ENCODE measurements around the gene ERF. TPM values are rescaled to one million over a fixed set of nuclear protein-coding genes. Genes with fewer than 3 reads are reported as not detected.
A peak's percentile ranks its signal among the peaks of the same experiment; 100 is the strongest.

ERF gene
- total and polyA plus RNA-seq, 3 experiments from 2014 or later, result 5.1 to 64.7 (median 58.7) TPM

DNA sequence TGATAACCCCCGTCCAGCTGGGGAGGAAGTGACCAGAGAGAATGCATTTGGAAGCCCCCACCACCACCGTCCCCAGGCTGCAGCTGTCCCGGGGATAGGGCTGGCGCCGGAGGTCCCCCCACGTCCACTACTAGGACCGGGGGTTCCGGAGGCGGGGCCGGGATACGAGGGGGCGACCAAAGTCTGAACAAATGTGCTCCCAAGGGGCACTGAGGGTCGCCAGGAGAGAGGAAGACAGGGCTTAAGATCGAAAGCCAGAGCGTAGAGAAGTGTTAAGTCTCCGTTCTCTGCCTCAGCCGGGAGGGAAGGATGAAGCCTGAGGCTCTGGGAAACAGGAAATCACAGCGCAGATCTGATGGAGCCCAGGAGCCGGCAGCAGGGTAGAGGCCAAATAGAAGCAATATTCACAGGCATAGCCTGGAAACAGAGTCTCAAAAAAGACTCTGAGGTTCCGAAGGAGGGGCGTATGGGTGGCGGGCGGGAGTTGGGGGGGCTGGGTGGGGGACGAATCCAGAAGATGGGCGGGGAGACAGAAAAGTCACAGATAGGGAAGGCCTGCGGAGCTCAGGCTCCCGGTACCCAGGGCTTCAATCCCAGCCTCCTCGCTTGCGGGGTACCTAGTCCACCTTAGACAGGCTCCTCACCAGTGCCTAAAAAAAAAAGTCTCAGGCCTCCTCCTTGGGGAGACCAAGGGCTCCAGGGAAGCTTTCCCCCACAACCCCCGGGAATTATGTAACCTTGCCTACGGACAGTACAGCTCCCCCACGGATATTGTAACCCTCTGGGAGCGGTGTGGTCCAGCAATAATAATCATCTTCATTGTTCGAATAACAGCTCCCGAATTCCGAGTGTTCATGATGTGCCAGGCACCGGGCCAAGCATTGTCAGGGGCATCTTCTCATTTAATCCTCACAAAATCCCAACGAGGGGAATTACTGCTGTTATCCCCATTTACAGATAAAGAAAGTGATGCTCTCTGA is 1.1 kb upstream of the ERF start:
- Mint-ChIP-seq H3K27me3 (peaks cover 0 to 9% of the 10 kb centered on the region in 2 donors), H3K4me1 (peaks cover 21 to 29% (median 27%) of the 10 kb centered on the region in 3 donors), H3K36me3 (peaks cover 0 to 2% (median 0%) of the 10 kb centered on the region in 3 donors), H3K27ac (peak overlapping the region; percentile 40 to 91 (median 80)), H3K9me3 (peaks cover 0 to 1% (median 0%) of the 10 kb centered on the region in 5 donors), H3K4me3 (peak overlapping the region; percentile 67 to 94 (median 81))
- POLR2A ChIA-PET, result interaction anchor here (0.6 to 1.0 kb wide), 3 partner anchors 13 to 141 kb away, joined by 3 to 4 read pairs (median 3); no protein-coding TSS in a partner anchor
- no peaks in the 10 kb centered on the region for H3K27me3 ChIP-seq (ENCODE audit: insufficient read depth, low read length, poor library complexity, severe bottlenecking)
- peak in 1 of 5 donors; percentile 50 for DNase-seq
- no peaks in the 10 kb centered on the region for H3K36me3 ChIP-seq (ENCODE audit: insufficient read depth, low read length)
- H3K4me1 ChIP-seq (ENCODE audit: insufficient read depth, low read length), result peaks cover 27% of the 10 kb centered on the region
- CTCF ChIA-PET, result interaction anchor here (0.8 to 1.5 kb wide), 6 partner anchors 11 to 124 kb away, joined by 3 to 5 read pairs (median 4); partner anchors contain the start of gene POU2F2
- peak overlapping the region; percentile 57 for H3K27ac ChIP-seq (ENCODE audit: low read depth, low read length)
- no peaks in the 10 kb centered on the region for H3K9me3 ChIP-seq (ENCODE audit: low read length)
- peak overlapping the region; percentile 66 for H3K4me3 ChIP-seq (ENCODE audit: low read length)

DNA sequence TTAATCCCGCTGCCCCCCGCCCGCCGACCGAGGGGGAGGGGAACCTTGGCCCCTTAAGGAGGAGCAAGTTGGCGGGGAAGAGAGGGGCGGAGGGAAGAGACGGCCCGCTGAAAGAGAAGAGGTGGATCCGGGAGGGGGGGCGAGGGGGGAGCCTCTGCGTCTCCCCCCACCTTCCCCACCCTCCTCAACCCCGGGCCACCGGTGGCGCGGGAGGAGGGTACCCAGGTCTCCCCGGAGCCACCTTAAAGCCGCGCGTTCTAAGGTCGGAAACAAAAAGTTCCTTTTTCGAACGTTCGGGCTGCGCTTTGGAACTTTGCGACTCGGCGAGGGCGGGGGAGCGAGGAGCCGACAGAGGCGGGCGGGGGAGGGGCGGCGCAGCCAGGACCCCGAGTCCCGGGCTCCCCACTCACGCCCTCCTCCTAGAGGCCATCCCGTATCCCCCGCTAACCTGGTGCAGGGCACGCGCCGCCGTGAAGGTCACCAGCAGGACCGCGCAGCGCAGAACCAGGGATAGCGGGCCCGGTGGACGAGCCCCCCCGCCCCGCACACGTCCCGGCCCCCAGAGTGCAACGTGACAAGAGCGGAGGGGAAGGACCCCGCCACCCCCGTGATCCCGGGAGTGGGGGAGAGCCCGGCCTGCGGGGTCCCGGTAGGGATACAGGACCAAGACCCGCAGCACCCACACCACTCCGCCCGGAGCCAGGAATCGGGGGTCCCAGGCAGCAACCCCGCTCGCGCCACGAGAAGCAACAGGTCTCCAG is 659 bp downstream of the ERF start:
- H3K27ac Mint-ChIP-seq, result peak overlapping the region in 7 of 8 donors; percentile 40 to 91 (median 74)
- Histone ChIP-seq H3K9me3 (ENCODE audit: low read length) (no peaks in the 10 kb centered on the region), H3K4me3 (ENCODE audit: low read length) (peak overlapping the region; percentile 90), H3K4me1 (ENCODE audit: insufficient read depth, low read length) (peaks cover 36% of the 10 kb centered on the region), H3K36me3 (ENCODE audit: insufficient read depth, low read length) (no peaks in the 10 kb centered on the region), H3K27me3 (ENCODE audit: insufficient read depth, low read length, poor library complexity, severe bottlenecking) (no peaks in the 10 kb centered on the region), H3K27ac (ENCODE audit: low read depth, low read length) (peak overlapping the region; percentile 96)
- H3K27me3 Mint-ChIP-seq, result peaks cover 0 to 9% of the 10 kb centered on the region in 2 donors
- peaks cover 0 to 1% (median 0%) of the 10 kb centered on the region in 5 donors for H3K9me3 Mint-ChIP-seq
- H3K36me3 Mint-ChIP-seq, result peaks cover 0 to 9% (median 0%) of the 10 kb centered on the region in 3 donors
- H3K4me1 Mint-ChIP-seq, result peaks cover 24 to 41% (median 27%) of the 10 kb centered on the region in 3 donors
- ChIA-PET POLR2A (no interaction called here), CTCF (no interaction called here)
- peak; percentile 67 to 87 (median 76) for DNase-seq
- peak overlapping the region; percentile 73 to 94 (median 81) for H3K4me3 Mint-ChIP-seq

- Histone ChIP-seq H3K27ac (ENCODE audit: low read depth, low read length) (peak overlapping the region; percentile 96), H3K27me3 (ENCODE audit: insufficient read depth, low read length, poor library complexity, severe bottlenecking) (no peaks in the 10 kb centered on the region), H3K4me3 (ENCODE audit: low read length) (peak overlapping the region; percentile 90), H3K36me3 (ENCODE audit: insufficient read depth, low read length) (no peaks in the 10 kb centered on the region), H3K9me3 (ENCODE audit: low read length) (no peaks in the 10 kb centered on the region), H3K4me1 (ENCODE audit: insufficient read depth, low read length) (peaks cover 36% of the 10 kb centered on the region)
- Mint-ChIP-seq H3K9me3 (peaks cover 0 to 1% (median 0%) of the 10 kb centered on the region in 5 donors), H3K36me3 (peaks cover 0 to 13% (median 0%) of the 10 kb centered on the region in 3 donors), H3K4me3 (peak overlapping the region; percentile 83 to 97 (median 92)), H3K4me1 (peaks cover 24 to 41% (median 27%) of the 10 kb centered on the region in 3 donors), H3K27me3 (peaks cover 0 to 9% of the 10 kb centered on the region in 2 donors), H3K27ac (peak overlapping the region; percentile 81 to 98 (median 94))
- ChIA-PET CTCF (interaction anchor here (1.0 kb wide), 1 partner anchor 9 kb away, joined by 3 read pairs; no protein-coding TSS in a partner anchor), POLR2A (interaction anchor here (1.0 kb wide), 1 partner anchor 11 kb away, joined by 5 read pairs; the partner anchor contains the start of gene GSK3A)
- peak; percentile 50 to 77 (median 61) for DNase-seq
Observed at GRCh38 chr19:42253245-42254088, 1.5 kb downstream of the ERF start.

DNA sequence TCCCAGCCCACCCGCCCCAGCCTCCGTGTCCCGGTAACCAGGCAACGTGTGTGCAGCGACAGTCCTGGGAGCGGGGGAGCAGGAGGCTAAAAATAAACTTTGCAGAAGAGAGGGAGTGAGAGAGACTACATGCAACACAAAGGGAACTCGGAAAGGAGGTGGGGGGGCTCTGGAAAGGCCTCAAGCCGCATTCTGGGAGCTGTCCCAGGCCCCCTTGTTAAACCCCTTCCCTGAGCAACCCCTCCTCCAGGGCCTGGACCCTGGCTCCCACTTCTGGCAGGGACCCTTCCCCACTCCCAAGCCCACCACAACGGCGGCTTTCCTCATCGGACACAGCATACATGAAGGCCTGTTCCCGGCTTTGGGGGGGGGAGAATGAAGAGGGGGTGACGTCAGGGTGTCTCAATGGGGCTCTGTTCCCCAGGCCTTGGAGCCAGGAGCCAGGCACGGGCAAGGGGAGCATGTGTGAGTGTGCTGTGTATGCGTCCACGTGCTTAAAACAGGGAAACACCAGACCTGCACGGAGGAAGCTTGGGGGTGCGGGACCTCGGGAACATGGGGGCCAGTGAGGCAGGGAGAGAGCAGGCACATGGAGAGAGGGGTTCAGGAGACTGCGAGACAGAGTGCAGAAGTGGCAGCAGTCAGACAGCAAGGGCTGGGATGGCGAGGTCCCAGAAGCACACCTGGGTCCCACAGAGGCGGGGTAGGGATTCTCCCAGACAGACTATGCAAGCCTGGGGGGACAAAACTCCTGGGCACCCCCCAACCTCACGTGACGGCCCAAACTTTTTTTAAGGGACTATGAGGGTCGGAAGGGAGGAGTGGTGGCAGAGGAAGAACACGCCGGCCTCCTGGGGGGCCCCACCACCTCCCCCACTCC is 2.3 kb downstream of the ERF start:
- Mint-ChIP-seq H3K4me3 (peak overlapping the region; percentile 83 to 97 (median 92)), H3K27ac (peak overlapping the region; percentile 81 to 98 (median 94)), H3K36me3 (peaks cover 0 to 13% (median 0%) of the 10 kb centered on the region in 3 donors), H3K4me1 (peaks cover 24 to 41% (median 27%) of the 10 kb centered on the region in 3 donors), H3K9me3 (peaks cover 0 to 1% (median 0%) of the 10 kb centered on the region in 5 donors), H3K27me3 (peaks cover 0 to 9% of the 10 kb centered on the region in 2 donors)
- no peak for DNase-seq
- POLR2A ChIA-PET, result interaction anchor here (0.7 to 1.0 kb wide), 2 partner anchors 10 to 18 kb away, joined by 3 to 5 read pairs; partner anchors contain the start of gene GSK3A
- H3K36me3 ChIP-seq (ENCODE audit: insufficient read depth, low read length), result no peaks in the 10 kb centered on the region
- CTCF ChIA-PET, result interaction anchor here (1.0 to 2.2 kb wide), 3 partner anchors 8 to 68 kb away, joined by 3 to 7 read pairs (median 3); no protein-coding TSS in a partner anchor
- peak overlapping the region; percentile 73 for H3K27ac ChIP-seq (ENCODE audit: low read depth, low read length)
- H3K4me3 ChIP-seq (ENCODE audit: low read length), result peak overlapping the region; percentile 82
- no peaks in the 10 kb centered on the region for H3K27me3 ChIP-seq (ENCODE audit: insufficient read depth, low read length, poor library complexity, severe bottlenecking)
- H3K4me1 ChIP-seq (ENCODE audit: insufficient read depth, low read length), result peaks cover 36% of the 10 kb centered on the region
- no peaks in the 10 kb centered on the region for H3K9me3 ChIP-seq (ENCODE audit: low read length)

DNA sequence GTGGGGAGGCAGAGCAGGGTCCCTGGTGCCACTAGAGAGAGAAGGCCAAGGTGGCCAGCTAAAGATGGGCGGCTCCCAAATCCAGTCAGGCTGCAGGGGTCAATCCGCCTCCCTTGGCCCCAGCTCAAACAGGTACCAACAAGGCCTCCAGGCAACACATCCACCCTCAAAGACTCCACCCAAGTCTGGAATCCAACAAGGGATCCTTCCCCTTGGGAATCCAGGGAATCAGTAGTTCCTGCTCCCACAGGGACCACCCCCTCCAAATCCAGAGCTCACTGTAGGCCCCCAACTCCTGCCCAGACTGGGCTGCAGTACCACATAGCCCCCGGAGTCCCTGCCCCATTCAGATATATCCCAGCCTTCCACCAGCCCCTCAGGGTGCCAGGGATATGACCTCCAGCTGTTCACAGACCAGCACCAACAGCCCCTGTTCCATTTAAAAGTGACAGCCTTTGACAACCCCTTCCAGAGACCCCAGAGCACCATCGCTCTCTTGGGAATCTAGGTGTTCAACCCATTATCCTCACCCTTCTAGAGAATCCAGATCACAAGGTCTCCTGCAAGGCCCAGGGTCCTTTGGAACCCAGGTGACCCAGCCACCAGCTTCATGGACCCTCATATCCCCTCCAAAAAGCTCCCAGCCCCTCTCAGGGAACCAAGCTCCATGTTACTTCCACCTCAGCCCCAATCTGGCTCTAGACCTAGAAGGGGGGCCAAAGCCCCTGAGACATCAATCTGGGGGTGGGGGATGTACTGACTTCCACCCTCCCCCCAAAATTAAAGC is 3.2 kb downstream of the ERF start:
- H3K36me3 Mint-ChIP-seq, result peaks cover 0 to 13% (median 0%) of the 10 kb centered on the region in 3 donors
- DNase-seq, result no peak
- H3K4me3 Mint-ChIP-seq, result peak overlapping the region; percentile 53 to 97 (median 74)
- peaks cover 0 to 1% (median 0%) of the 10 kb centered on the region in 5 donors for H3K9me3 Mint-ChIP-seq
- peaks cover 0 to 9% of the 10 kb centered on the region in 2 donors for H3K27me3 Mint-ChIP-seq
- H3K36me3 ChIP-seq (ENCODE audit: insufficient read depth, low read length), result no peaks in the 10 kb centered on the region
- ChIA-PET POLR2A (interaction anchor here (1.0 kb wide), 1 partner anchor 39 kb away, joined by 3 read pairs; no protein-coding TSS in a partner anchor), CTCF (interaction anchor here (1.0 to 2.2 kb wide), 4 partner anchors 9 to 67 kb away, joined by 3 to 8 read pairs (median 5); partner anchors contain the start of gene GSK3A)
- peaks cover 36% of the 10 kb centered on the region for H3K4me1 ChIP-seq (ENCODE audit: insufficient read depth, low read length)
- peak overlapping the region; percentile 63 to 96 (median 88) for H3K27ac Mint-ChIP-seq
- no peak overlapping the region for H3K27ac ChIP-seq (ENCODE audit: low read depth, low read length)
- H3K27me3 ChIP-seq (ENCODE audit: insufficient read depth, low read length, poor library complexity, severe bottlenecking), result no peaks in the 10 kb centered on the region
- peaks cover 23 to 45% (median 26%) of the 10 kb centered on the region in 3 donors for H3K4me1 Mint-ChIP-seq
- H3K9me3 ChIP-seq (ENCODE audit: low read length), result no peaks in the 10 kb centered on the region
- H3K4me3 ChIP-seq (ENCODE audit: low read length), result no peak overlapping the region

Measured in CD8-positive, alpha-beta memory T cell (primary cell).